Activated CD4-positive, alpha-beta T cell treated with anti-CD3 and anti-CD28 coated beads, Interleukin-2, amount 10 ng/mL, durations not matched to agents 24 days and 14 days (primary cell): Measurements from ENCODE around the gene SPRED2. TPM values are rescaled to one million over a fixed set of nuclear protein-coding genes. Genes with fewer than 3 reads are reported as not detected.

ENCODE experiments used
- DNase-seq: peaks from one replicate; pipeline ENCODE4 v3.0.0; 2022
- H3K27ac Mint-ChIP-seq: one replicate; pipeline ENCODE4 v1.8.0; 2022; ENCODE audit warnings: mild to moderate bottlenecking, mixed read lengths
- H3K27me3 Mint-ChIP-seq: one replicate; pipeline ENCODE4 v1.8.0; 2022; ENCODE audit warnings: mixed read lengths
- H3K36me3 Mint-ChIP-seq: one replicate; pipeline ENCODE4 v1.8.0; 2022; ENCODE audit warnings: low read depth, mild to moderate bottlenecking, mixed read lengths
- H3K4me1 Mint-ChIP-seq: one replicate; pipeline ENCODE4 v1.8.0; 2021; ENCODE audit warnings: mixed read lengths
- H3K4me3 Mint-ChIP-seq: one replicate; pipeline ENCODE4 v1.8.0; 2022; ENCODE audit warnings: mild to moderate bottlenecking, moderate library complexity, mixed read lengths
- H3K9me3 Mint-ChIP-seq: one replicate; pipeline ENCODE4 v1.8.0; 2021; ENCODE audit warnings: mixed read lengths
- intact Hi-C: fragments of 100-400 bp; cut with micrococcal nuclease; formaldehyde crosslinking; loops from one replicate; pipeline ENCODE4 v1.15.1; 2023
- total RNA-seq: library from RNA; stranded (reverse); gene quantifications from 2 replicates; pipeline ENCODE4 v1.2.3, GENCODE V29; 2022

SPRED2 gene
- total RNA-seq, 1 donor from 2014 or later = 9.2 TPM

DNA sequence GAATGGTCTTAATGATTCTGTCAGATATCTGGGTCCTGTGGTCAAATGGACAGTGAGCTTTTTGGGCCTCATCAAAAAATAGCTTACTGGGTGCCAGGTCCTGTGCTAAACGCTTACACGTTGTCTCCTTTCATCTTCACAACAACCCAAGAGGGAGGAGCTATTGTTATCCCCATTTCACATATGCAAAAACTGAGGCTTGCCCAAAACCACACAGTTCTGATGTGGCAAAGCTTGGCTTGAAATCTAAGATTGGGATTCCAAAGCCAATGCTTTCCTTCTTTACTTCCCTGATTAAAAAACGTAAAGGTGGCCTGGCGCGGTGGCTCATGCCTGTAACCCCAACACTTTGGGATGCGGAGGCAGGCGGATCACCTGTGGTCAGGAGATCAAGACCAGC lies 135.4 kb downstream of the SPRED2 start:
- Mint-ChIP-seq H3K36me3 (no peaks in the 10 kb centered on the region), H3K9me3 (no peaks in the 10 kb centered on the region), H3K4me1 (peaks cover 39% of the 10 kb centered on the region), H3K4me3 (no peak overlapping the region), H3K27me3 (peaks cover 43% of the 10 kb centered on the region), H3K27ac (no peak overlapping the region)
- intact Hi-C loops = no loop called here
- DNase-seq = no peak

DNA sequence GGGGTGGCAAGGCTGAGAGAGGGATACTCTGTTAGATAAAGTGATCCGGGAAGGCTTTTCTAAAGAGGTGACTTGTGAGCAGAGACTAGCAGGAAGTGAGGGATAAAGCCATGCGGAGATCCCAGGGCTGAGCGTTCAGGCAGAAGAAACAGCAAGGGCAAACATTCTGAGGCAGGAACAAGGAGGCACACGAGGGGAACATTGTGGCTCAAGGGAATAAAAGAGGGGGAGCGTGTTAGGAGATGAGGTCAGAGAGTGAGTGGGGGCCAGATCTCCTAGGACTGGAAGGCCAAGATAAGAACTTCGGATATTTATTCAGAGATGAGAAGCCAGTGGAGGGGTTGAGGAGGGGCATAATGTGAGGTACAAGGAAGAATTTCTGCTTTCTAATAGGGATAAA lies 137.7 kb downstream of the SPRED2 start:
- no peak overlapping the region for H3K4me3 Mint-ChIP-seq
- H3K27ac Mint-ChIP-seq = no peak overlapping the region
- intact Hi-C loops = no loop called here
- H3K36me3 Mint-ChIP-seq = no peaks in the 10 kb centered on the region
- H3K27me3 Mint-ChIP-seq = peaks cover 46% of the 10 kb centered on the region
- H3K9me3 Mint-ChIP-seq = no peaks in the 10 kb centered on the region
- peaks cover 17% of the 10 kb centered on the region for H3K4me1 Mint-ChIP-seq
- no peak for DNase-seq

DNA sequence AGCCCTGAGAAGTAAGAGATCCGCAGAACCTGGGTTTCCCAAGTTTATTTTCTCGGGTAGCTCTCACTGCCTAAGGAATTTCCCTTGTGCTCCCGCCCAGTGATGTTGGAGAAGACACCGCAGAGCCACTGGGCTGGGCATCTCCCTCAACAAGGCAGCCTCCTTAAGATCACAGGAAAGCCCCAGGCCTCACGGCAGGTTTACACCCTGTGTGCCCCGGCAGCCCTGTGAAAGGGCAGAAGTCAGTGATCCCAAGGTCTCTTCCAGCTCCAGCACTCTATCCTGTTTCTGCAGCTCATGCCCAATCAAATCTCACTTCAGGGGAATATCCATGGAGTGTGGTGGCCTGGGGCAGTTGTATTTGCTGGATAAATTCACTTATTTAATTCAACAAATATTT lies 138.3 kb downstream of the SPRED2 start:
- peaks cover 11% of the 10 kb centered on the region for H3K4me1 Mint-ChIP-seq
- H3K4me3 Mint-ChIP-seq = no peak overlapping the region
- no peaks in the 10 kb centered on the region for H3K36me3 Mint-ChIP-seq
- H3K27ac Mint-ChIP-seq = no peak overlapping the region
- no peaks in the 10 kb centered on the region for H3K9me3 Mint-ChIP-seq
- no peak for DNase-seq
- peaks cover 46% of the 10 kb centered on the region for H3K27me3 Mint-ChIP-seq
- intact Hi-C loops = no loop called here

DNA sequence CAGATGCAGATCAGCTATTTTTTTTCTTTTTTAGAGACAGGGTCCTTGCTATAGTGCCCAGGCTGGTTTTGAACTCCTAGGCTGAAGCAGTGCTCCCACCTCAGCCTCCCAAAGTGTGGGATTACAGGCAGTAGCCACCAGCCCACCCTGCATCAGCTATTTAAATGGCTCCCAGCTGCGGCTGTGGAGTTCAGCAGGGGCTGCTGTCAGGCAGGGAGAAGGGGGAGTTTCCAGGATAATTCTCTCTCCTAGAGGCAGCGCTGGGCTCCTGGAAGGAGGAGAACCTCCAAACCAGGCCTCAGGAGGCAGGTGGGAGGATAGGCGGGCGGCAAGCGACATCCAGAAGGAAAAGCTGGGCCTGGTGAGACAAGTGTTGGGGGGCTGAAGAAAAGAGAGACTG lies 139.0 kb downstream of the SPRED2 start:
- no peak for DNase-seq
- H3K27ac Mint-ChIP-seq = no peak overlapping the region
- peaks cover 46% of the 10 kb centered on the region for H3K27me3 Mint-ChIP-seq
- intact Hi-C loops = no loop called here
- no peak overlapping the region for H3K4me3 Mint-ChIP-seq
- H3K9me3 Mint-ChIP-seq = no peaks in the 10 kb centered on the region
- H3K4me1 Mint-ChIP-seq = peaks cover 9% of the 10 kb centered on the region
- H3K36me3 Mint-ChIP-seq = no peaks in the 10 kb centered on the region

GRCh38 chr2:65292461-65293011 lies 139.9 kb downstream of the SPRED2 start:
- no peak for DNase-seq
- intact Hi-C loops = no loop called here
- Mint-ChIP-seq H3K9me3 (no peaks in the 10 kb centered on the region), H3K27ac (no peak overlapping the region), H3K36me3 (no peaks in the 10 kb centered on the region), H3K4me3 (no peak overlapping the region), H3K4me1 (peaks cover 7% of the 10 kb centered on the region), H3K27me3 (peaks cover 48% of the 10 kb centered on the region)

- no peaks in the 10 kb centered on the region for H3K36me3 Mint-ChIP-seq
- intact Hi-C loops = no loop called here
- DNase-seq = no peak
- H3K27me3 Mint-ChIP-seq = peaks cover 49% of the 10 kb centered on the region
- no peak overlapping the region for H3K27ac Mint-ChIP-seq
- peaks cover 6% of the 10 kb centered on the region for H3K4me1 Mint-ChIP-seq
- H3K4me3 Mint-ChIP-seq = no peak overlapping the region
- no peaks in the 10 kb centered on the region for H3K9me3 Mint-ChIP-seq
These were observed 140.3 kb downstream of the SPRED2 start for GRCh38 chr2:65292106-65292400.

DNA sequence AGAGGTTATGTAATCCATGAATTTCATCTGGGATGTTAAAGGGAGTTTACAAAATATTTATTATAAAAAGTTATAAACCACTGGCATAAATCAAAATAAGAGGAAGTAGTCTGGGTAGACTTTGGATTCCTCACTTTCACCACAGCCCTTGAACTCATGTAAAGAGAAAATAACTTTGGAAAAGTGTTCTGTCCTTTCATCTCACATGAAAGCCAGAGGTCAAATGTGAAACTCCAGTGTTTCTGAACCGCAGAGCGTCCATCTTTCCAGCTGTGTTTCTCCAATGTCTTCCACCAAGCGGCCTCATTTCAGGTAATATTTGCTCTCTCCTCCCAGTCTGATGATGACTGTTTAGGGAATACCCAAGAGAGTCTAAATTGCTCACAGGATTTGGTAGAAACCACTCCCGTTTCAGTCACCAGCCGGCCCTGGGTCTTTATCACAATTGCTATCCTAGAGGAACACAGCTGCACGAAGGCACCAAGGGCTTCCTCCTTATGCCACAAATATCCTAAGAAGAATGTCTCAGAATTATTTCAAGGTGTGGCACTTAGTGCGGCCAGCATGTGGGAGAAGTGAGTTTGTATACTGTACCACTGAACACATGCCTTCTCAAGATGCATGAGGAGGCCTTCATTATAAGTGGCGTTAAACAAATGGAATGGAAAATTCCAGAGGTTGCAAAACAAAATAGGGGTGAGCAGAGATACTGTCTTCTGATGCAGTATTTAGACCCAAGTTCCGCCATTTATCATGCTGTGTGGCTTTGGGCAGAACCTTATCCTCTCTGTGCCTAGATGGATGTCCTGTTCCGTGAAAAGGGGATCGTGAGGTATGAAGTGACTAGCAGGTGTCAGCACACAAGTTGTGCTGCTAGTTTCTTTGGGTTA lies 140.9 kb downstream of the SPRED2 start:
- intact Hi-C loops = no loop called here
- no peaks in the 10 kb centered on the region for H3K36me3 Mint-ChIP-seq
- H3K9me3 Mint-ChIP-seq = no peaks in the 10 kb centered on the region
- H3K4me3 Mint-ChIP-seq = no peak overlapping the region
- peaks cover 46% of the 10 kb centered on the region for H3K27me3 Mint-ChIP-seq
- no peaks in the 10 kb centered on the region for H3K4me1 Mint-ChIP-seq
- DNase-seq = no peak
- H3K27ac Mint-ChIP-seq = no peak overlapping the region

GRCh38 chr2:65287364-65287763 lies 145.0 kb downstream of the SPRED2 start:
- Mint-ChIP-seq H3K27ac (no peak overlapping the region), H3K4me1 (no peaks in the 10 kb centered on the region), H3K36me3 (no peaks in the 10 kb centered on the region), H3K9me3 (no peaks in the 10 kb centered on the region), H3K4me3 (no peak overlapping the region), H3K27me3 (peaks cover 25% of the 10 kb centered on the region)
- intact Hi-C loops = no loop called here
- DNase-seq = no peak

DNA sequence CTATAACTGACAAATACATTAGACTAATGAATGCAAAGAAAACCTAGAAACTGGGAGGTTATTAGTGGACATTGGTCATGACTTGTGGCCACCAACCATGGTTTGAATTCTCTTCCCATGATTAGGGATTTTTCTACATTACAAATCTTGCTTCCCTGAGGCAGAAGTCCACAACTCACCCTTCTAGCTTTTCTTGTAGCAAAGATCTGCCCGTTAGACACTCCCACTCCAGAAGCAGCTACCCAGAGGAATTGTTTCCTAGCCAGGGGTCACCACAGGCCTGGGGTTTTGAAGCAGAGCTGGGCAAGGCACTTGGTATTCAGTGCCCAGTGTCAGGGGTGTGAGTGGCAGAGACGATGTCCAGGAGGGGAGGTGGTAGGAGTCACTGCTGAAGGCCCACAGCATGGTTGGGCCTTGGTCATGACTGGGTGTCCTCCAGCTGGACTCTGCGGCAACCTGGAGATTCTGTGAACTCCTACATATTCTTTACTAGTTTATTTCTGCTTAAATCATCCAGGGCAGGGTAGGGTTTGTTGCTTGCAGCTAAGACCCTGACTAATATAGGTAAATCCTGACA lies 149.8 kb downstream of the SPRED2 start:
- intact Hi-C loops = no loop called here
- no peak overlapping the region for H3K27ac Mint-ChIP-seq
- peaks cover 10% of the 10 kb centered on the region for H3K4me1 Mint-ChIP-seq
- no peak overlapping the region for H3K4me3 Mint-ChIP-seq
- peaks cover 15% of the 10 kb centered on the region for H3K27me3 Mint-ChIP-seq
- no peak for DNase-seq
- H3K9me3 Mint-ChIP-seq = no peaks in the 10 kb centered on the region
- H3K36me3 Mint-ChIP-seq = no peaks in the 10 kb centered on the region

- Mint-ChIP-seq H3K4me1 (peaks cover 10% of the 10 kb centered on the region), H3K4me3 (no peak overlapping the region), H3K36me3 (no peaks in the 10 kb centered on the region), H3K27ac (no peak overlapping the region), H3K27me3 (peaks cover 9% of the 10 kb centered on the region), H3K9me3 (no peaks in the 10 kb centered on the region)
- intact Hi-C loops = no loop called here
- no peak for DNase-seq
These were observed 150.6 kb downstream of the SPRED2 start for GRCh38 chr2:65281627-65282351.

DNA sequence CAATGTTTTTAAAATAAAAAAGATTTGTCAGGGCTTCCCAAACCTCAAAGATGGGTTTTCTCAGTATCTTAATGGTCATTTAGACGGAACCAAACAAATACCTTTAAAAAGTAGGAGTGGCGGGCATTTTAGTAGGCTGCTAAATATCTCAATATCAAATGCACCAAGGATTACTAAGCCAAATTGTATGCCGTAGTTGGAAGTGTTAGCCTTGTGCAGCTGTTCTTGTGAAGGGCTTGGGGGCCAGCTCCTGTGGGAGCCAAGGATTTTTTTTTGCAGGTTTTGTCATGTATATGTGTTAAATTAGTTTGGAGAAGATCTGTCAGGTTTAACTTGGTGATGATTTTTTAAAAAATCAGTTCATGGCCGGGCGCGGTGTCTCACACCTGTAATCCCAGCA lies 152.6 kb downstream of the SPRED2 start:
- H3K27ac Mint-ChIP-seq = no peak overlapping the region
- peaks cover 7% of the 10 kb centered on the region for H3K27me3 Mint-ChIP-seq
- intact Hi-C loops = no loop called here
- no peak overlapping the region for H3K4me3 Mint-ChIP-seq
- H3K4me1 Mint-ChIP-seq = peaks cover 10% of the 10 kb centered on the region
- H3K36me3 Mint-ChIP-seq = peaks cover 7% of the 10 kb centered on the region
- no peaks in the 10 kb centered on the region for H3K9me3 Mint-ChIP-seq
- no peak for DNase-seq

DNA sequence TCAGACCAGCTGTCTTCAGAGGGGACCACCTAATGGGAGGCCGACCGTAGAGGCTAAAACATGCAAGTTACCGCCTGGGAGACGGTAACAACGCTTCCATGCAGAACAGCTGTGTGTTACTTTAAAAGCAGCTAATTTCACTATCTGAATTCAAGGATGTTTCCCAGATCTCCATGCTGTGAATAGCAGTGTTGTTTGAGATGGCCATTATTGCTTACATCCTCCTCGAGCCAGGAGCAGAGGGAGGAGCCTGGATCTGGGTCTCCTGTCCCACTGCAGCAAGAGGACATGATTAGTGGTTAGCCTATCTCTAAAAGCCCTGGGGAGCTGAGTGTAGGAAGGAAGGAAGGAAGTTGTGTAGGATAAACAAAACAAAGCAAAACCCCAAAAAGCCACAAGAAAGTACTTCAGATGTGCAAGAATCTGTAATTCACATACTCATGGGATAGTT lies 153.8 kb downstream of the SPRED2 start:
- H3K27ac Mint-ChIP-seq = no peak overlapping the region
- peaks cover 10% of the 10 kb centered on the region for H3K4me1 Mint-ChIP-seq

DNA sequence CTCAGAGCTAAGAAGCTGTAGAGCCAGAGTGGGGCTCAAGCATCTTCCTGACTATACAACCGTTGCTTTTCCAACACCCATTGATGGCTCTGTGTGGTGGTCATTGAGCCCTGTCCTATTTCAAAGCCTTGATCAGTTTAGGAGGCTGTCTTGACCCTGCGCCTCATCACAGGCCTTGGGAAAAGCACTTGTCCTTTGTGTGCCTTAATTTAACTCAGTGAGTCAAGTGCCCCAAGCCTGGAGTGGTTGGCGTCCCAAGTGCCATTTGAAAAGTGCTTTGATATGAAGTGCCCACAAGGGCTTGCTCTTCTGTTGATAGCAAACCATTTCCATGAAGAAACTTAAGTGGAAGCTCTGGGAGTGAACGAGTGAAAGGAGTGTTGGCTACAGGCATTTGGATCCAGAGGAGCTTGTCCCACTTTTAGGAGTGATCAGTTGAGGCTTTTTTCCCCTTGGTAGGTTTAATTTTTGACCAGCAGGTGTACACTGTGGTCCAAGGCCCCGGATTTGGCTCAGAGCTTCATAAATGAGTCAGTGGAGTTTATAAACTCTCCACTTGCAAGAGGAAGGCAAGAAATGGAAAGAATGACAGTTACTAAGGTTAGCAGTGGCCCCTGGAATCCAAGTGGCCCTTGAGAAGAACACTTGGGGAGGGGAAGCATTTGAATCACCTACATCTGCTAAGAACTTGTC lies 154.5 kb downstream of the SPRED2 start:
- no peak for DNase-seq
- no peaks in the 10 kb centered on the region for H3K9me3 Mint-ChIP-seq
- peaks cover 4% of the 10 kb centered on the region for H3K27me3 Mint-ChIP-seq
- H3K4me3 Mint-ChIP-seq = no peak overlapping the region
- peaks cover 18% of the 10 kb centered on the region for H3K36me3 Mint-ChIP-seq
- no peak overlapping the region for H3K27ac Mint-ChIP-seq
- peaks cover 10% of the 10 kb centered on the region for H3K4me1 Mint-ChIP-seq
- intact Hi-C loops = no loop called here

More for the DNA sequence above, 153.8 kb downstream of the SPRED2 start:
- Mint-ChIP-seq H3K9me3 (no peaks in the 10 kb centered on the region), H3K4me3 (no peak overlapping the region), H3K36me3 (peaks cover 13% of the 10 kb centered on the region), H3K27me3 (peaks cover 7% of the 10 kb centered on the region)
- no peak for DNase-seq
- intact Hi-C loops = no loop called here
